Measurements from ENCODE around the gene PARD3. TPM values are rescaled to one million over a fixed set of nuclear protein-coding genes. Genes with fewer than 3 reads are reported as not detected.

The PARD3 gene
- total RNA-seq, 4 donors from 2014 or later = 39.2 to 124 (median 48.0) TPM

DNA sequence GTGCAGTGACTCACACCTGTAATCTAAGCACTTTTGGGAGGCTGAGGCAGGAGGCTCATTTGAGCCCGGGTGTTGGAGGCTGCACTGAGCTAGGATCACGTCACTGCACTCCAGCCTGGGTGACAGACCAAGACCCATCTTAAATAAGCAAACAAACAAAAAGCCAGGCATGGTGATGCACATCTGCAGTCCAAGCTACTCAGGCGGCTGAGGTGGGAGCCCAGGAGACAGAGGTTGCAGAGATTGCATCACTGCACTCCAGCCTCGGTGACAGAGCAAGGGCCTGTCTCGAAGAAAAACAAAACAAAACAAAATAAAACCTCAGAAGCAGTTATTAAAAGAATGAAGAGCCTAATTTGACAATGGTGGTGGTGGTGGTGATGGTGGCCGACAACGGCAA, 132.5 kb downstream of the PARD3 start:
- Histone ChIP-seq H3K4me3 (no peak overlapping the region), H3K36me3 (no peaks in the 10 kb centered on the region), H3K27ac (no peak overlapping the region), H3K4me1 (no peaks in the 10 kb centered on the region), H3K27me3 (no peaks in the 10 kb centered on the region), H3K9me3 (no peaks in the 10 kb centered on the region)
- DNase-seq = no peak
- TF ChIP-seq POLR2A (IDR thresholded peaks at IDR 0.05) (no peak), CTCF (IDR thresholded peaks at IDR 0.05) (no peak)

GRCh38 chr10:34681933-34682332, 133.2 kb downstream of the PARD3 start:
- Histone ChIP-seq H3K36me3 (no peaks in the 10 kb centered on the region), H3K4me3 (no peak overlapping the region), H3K27me3 (no peaks in the 10 kb centered on the region), H3K27ac (no peak overlapping the region), H3K4me1 (no peaks in the 10 kb centered on the region), H3K9me3 (no peaks in the 10 kb centered on the region)
- no peak for DNase-seq
- TF ChIP-seq CTCF (IDR thresholded peaks at IDR 0.05) (no peak), POLR2A (IDR thresholded peaks at IDR 0.05) (no peak)

GRCh38 chr10:34679177-34679576, 135.9 kb downstream of the PARD3 start:
- no peak overlapping the region for H3K4me3 ChIP-seq
- TF ChIP-seq POLR2A (IDR thresholded peaks at IDR 0.05) (no peak), CTCF (IDR thresholded peaks at IDR 0.05) (no peak)
- no peak for DNase-seq
- no peaks in the 10 kb centered on the region for H3K27me3 ChIP-seq
- no peaks in the 10 kb centered on the region for H3K4me1 ChIP-seq
- no peaks in the 10 kb centered on the region for H3K36me3 ChIP-seq
- H3K9me3 ChIP-seq = no peaks in the 10 kb centered on the region
- no peak overlapping the region for H3K27ac ChIP-seq

DNA sequence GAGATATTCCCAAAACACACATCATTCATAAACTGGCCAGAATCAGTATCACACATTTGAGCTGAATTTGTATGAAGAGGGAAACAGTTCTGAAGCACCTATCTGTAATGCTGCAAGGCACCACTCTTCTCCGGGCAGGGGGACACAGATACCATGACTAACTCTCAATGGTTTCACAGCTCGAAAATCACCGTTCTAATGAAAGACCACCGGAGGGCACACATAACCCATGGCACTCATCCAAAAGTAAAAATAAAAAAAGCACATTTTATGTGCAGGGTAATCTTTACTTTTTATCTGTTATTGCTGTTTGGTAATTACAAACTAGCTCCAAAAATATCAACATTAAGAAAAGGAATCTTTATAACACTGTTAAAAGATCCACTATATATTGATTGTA, 137.5 kb downstream of the PARD3 start:
- H3K36me3 ChIP-seq = no peaks in the 10 kb centered on the region
- no peak for DNase-seq
- H3K9me3 ChIP-seq = no peaks in the 10 kb centered on the region
- no peak overlapping the region for H3K4me3 ChIP-seq
- no peaks in the 10 kb centered on the region for H3K4me1 ChIP-seq
- H3K27me3 ChIP-seq = no peaks in the 10 kb centered on the region
- no peak for TF ChIP-seq POLR2A (IDR thresholded peaks at IDR 0.05)
- TF ChIP-seq CTCF (IDR thresholded peaks at IDR 0.05) = no peak
- H3K27ac ChIP-seq = no peak overlapping the region

GRCh38 chr10:34677132-34677531, 138.0 kb downstream of the PARD3 start:
- Histone ChIP-seq H3K9me3 (no peaks in the 10 kb centered on the region), H3K36me3 (no peaks in the 10 kb centered on the region), H3K4me1 (no peaks in the 10 kb centered on the region), H3K27ac (no peak overlapping the region), H3K27me3 (no peaks in the 10 kb centered on the region), H3K4me3 (no peak overlapping the region)
- DNase-seq = no peak
- no peak for TF ChIP-seq CTCF (IDR thresholded peaks at IDR 0.05)
- TF ChIP-seq POLR2A (IDR thresholded peaks at IDR 0.05) = no peak

GRCh38 chr10:34674176-34674575, 140.9 kb downstream of the PARD3 start:
- no peak for DNase-seq
- no peak overlapping the region for H3K27ac ChIP-seq
- H3K36me3 ChIP-seq = no peaks in the 10 kb centered on the region
- TF ChIP-seq CTCF (IDR thresholded peaks at IDR 0.05) (no peak), POLR2A (IDR thresholded peaks at IDR 0.05) (no peak)
- H3K27me3 ChIP-seq = no peaks in the 10 kb centered on the region
- no peaks in the 10 kb centered on the region for H3K4me1 ChIP-seq
- no peaks in the 10 kb centered on the region for H3K9me3 ChIP-seq
- no peak overlapping the region for H3K4me3 ChIP-seq

All from Peyer's patch (tissue), 4 donors.